ENCODE measurements around the gene PPIE.

PPIE gene

DNA sequence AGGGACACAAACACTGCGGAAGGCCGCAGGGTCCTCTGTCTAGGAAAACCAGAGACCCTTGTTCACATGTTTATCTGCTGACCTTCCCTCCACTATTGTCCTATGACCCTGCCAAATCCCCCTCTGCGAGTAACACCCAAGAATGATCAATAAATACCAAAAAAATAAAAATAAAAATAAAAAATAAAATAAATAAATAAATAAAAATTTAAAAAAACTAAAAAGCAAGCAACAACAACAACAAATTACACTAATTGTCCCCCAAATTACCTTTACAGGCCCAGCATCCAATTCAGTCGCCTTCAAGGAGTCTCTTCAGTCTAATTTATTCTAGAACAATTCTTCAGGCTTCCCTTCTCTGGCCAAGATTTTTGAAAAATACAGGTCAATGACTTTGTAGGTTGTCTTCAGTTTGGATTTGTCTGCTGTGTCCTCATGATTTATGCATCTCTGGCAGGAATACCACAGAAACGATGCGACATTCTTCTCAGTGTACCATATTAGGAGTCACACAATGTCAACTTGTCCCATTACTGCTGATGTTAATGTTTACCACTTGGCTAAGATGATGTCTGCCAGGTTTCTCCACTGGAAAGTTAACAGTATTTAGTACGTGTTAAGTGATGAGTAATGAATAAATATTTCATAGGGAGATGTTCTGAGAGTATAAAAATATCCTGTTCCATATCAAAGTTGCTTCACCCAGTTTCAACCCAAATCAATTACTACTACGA is 70.3 kb downstream of the PPIE start:
- peak; percentile 33 for DNase-seq

DNA sequence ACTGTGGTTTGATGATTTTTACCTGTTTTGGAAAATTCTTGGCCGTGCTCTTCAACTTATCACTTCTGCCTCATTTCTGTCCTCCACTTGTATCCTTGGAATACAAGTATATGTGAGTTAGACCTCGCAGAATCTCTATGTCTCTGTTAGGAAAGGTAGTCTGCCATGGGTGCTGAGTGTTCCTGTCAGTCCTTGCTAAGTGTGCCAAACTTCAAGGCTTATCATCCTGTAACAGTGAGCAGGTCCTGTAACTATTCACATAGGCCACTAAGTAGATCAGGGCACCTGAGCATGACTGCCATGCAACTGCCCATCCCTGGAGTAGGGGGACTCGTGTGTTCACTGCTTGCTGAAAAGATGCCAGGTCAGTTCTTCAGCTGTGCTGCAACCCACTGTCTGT is 74.2 kb downstream of the PPIE start:
- DNase-seq = no peak

Data from fibroblast of skin of scalp (primary cell).